Ovary (tissue), 9 donors: ENCODE data around the gene KRT6A. TPM values are rescaled to one million over a fixed set of nuclear protein-coding genes. Genes with fewer than 3 reads are reported as not detected.
"Not testable (repeated sequence)": the region's sequence is repeated elsewhere in the genome, so short reads cannot be mapped to it uniquely, and the experiment has no call there.

Source experiments
- DNase-seq, 5 donors: peaks; one replicate each; pipeline ENCODE4 v3.0.0-alpha.2; 2019 to 2020
- H3K27ac ChIP-seq, 2 donors: fragments of 200-600 bp; one replicate each; pipeline versions ENCODE4 v1.5.1 to v1.8.0; 2019 to 2022
- H3K27me3 ChIP-seq: fragments of 200-600 bp; one replicate; pipeline ENCODE4 v1.8.0; 2022
- H3K36me3 ChIP-seq: fragments of 200-600 bp; sonication (generic); one replicate; pipeline ENCODE4 v1.5.1; 2019
- H3K4me1 ChIP-seq: one replicate; pipeline ENCODE4 v1.8.1; 2013; ENCODE audit warnings: mild to moderate bottlenecking, moderate library complexity; ENCODE audit not compliant: insufficient read depth
- H3K4me3 ChIP-seq: fragments of 200-600 bp; sonication (generic); one replicate; pipeline ENCODE4 v1.5.1; 2017
- H3K9me3 ChIP-seq, 2 donors: fragments of 200-600 bp in 1 of 2; sonication (generic) in 1 of 2; one replicate each; pipeline versions ENCODE4 v1.5.1 to v1.8.1; 2013 to 2019; ENCODE audit warnings: mild to moderate bottlenecking in 1 of 2, moderate library complexity in 1 of 2
- EP300 ChIP-seq: sonication (generic); formaldehyde crosslinking; IDR thresholded peaks from one replicate; pipeline ENCODE4 v1.6.1; 2017; ENCODE audit warnings: antibody characterized with exemption
- POLR2A ChIP-seq: fragments of 450-650 bp; IDR thresholded peaks from one replicate; pipeline ENCODE4 v1.6.1; 2017; ENCODE audit warnings: antibody characterized with exemption, mild to moderate bottlenecking, moderate library complexity
- WGBS, 3 donors: extraction: QIAGEN DNeasy Blood & Tissue Kit in 1 of 3; methylation state at CpG; one replicate each; pipeline versions ENCODE4 v1.1.5 to v1.1.7; 2013 to 2017; 5-methylcytosine and 5-hydroxymethylcytosine counted together
- intact Hi-C, 4 donors: fragments of 100-400 bp; cut with DNase I; formaldehyde crosslinking; loops; one replicate each; pipeline versions ENCODE4 v1.11.0 to v1.15.1; 2022 to 2023
- polyA plus RNA-seq, 2 donors: library from polyadenylated mRNA; stranded (reverse); fragments of 200-250 nt in 1 of 2; fragments of 350-450 nt in 1 of 2; fragmentation: Illumina TruSeq in 1 of 2; extraction: RNeasy Lipid Tissue Mini Kit (QIAGEN cat#74804) in 1 of 2; gene quantifications; one replicate each; pipeline ENCODE4 v1.2.3, GENCODE V29; 2013 to 2014
- total RNA-seq, 7 donors: library from RNA; depleted of rRNA in 2 of 7; stranded (reverse); fragments of >200 nt in 2 of 7; fragmentation: NEBNext Ultra II Directional in 3 of 7; extraction: Animal tissue kit (Norgen Biotek cat#: 25700) in 3 of 7; gene quantifications; one replicate each; pipeline versions ENCODE4 v1.1.0 to v1.2.4, GENCODE V29; 2016 to 2023
- TF ChIP-seq, protein P1 (sequence below), 3 donors: fragments of 450-650 bp in 2 of 3; fragments of 200-600 bp in 1 of 3; IDR thresholded peaks; one replicate each; pipeline versions ENCODE4 v1.5.1 to v1.8.0; 2016 to 2022; ENCODE audit warnings: antibody characterized with exemption in 3 of 3, mild to moderate bottlenecking in 1 of 3
- donor health status: DM: no; HTN: no; CAD: no; lungs with moderate emphysema.
- donor health status: DM: no; HTN: no; CAD: no.
- donor health status: Bipolar disorder and iron deficiency.
- donor health status: DM: yes; HTN: yes; CAD: no.
- donor health status: DM: no; HTN: no; CAD: no.
- donor health status: DM: yes; HTN: yes; CAD: no.

KRT6A gene
- total and polyA plus RNA-seq, 9 donors, result 0.15 to 14.5 (median 1.1) TPM; not detected in 2

DNA sequence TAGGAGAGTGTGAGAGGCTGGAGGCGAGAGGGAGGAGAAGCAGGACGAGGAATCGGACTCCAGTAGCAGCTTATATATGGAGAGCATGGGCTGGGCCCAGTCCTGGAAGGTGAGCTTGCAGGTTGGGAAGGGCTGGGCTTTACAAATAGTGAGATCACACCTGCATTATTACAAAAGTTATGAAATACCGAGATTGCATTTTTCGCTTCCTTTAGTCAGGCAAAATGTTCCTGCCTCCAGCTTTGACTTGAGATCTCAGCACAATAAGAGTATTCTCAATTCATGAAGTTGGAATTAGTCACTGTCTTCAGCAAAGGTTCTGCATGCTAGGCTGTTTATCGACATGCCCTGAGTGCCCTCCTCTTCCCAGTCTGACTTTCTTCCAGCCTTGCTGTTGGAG is 41.0 kb downstream of the KRT6A start, which contains the start of gene KRT6B:
TSS of gene KRT6B (minus strand) at position 46 of the 400 bp plus-strand sequence. CDS start 68 bp downstream, outside the sequence.
- no peaks in the 10 kb centered on the region for H3K4me1 ChIP-seq
- WGBS, 3 donors, result 86 to 92% (median 87%) methylated on average over 6 of the region's 6 CpGs
- intact Hi-C loops, result no loop called here
- TF ChIP-seq, protein P1, sequence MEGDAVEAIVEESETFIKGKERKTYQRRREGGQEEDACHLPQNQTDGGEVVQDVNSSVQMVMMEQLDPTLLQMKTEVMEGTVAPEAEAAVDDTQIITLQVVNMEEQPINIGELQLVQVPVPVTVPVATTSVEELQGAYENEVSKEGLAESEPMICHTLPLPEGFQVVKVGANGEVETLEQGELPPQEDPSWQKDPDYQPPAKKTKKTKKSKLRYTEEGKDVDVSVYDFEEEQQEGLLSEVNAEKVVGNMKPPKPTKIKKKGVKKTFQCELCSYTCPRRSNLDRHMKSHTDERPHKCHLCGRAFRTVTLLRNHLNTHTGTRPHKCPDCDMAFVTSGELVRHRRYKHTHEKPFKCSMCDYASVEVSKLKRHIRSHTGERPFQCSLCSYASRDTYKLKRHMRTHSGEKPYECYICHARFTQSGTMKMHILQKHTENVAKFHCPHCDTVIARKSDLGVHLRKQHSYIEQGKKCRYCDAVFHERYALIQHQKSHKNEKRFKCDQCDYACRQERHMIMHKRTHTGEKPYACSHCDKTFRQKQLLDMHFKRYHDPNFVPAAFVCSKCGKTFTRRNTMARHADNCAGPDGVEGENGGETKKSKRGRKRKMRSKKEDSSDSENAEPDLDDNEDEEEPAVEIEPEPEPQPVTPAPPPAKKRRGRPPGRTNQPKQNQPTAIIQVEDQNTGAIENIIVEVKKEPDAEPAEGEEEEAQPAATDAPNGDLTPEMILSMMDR (IDR thresholded peaks at IDR 0.05), result no peak
- no peak for TF ChIP-seq POLR2A
- no peak within 1 kb of the TSS for H3K27ac ChIP-seq
- H3K4me3 ChIP-seq, result no peak within 1 kb of the TSS
- H3K36me3 ChIP-seq, result no peaks in the 10 kb centered on the region
- no peak for DNase-seq
- no peaks in the 10 kb centered on the region for H3K27me3 ChIP-seq
- no peaks in the 10 kb centered on the region for H3K9me3 ChIP-seq

DNA sequence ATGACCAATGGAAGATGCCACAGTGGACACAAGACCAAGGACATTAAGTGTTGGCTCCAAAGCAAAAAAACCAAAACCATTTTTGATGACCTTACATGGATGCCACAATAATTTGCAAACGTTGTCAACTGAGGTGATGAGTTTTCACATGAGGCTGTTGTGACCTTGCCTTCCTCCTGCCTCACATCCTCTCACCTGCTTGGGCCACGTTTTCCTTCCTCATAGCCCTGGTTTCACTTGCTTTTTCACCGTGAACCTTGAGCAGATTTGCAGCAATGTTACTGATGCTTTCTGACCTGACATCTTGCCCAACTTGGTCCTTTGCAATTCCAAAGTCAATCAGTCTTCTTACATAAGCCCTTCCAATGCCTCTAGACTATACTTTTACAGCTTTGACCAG is 44.8 kb downstream of the KRT6A start:
- Histone ChIP-seq H3K27me3 (no peaks in the 10 kb centered on the region), H3K36me3 (no peaks in the 10 kb centered on the region), H3K4me1 (no peaks in the 10 kb centered on the region), H3K27ac (no peak overlapping the region), H3K9me3 (no peaks in the 10 kb centered on the region), H3K4me3 (no peak overlapping the region)
- no peak for DNase-seq
- intact Hi-C loops, result no loop called here
- WGBS, 3 donors, result 50 to 66% (median 54%) methylated on average over 3 of the region's 3 CpGs
- TF ChIP-seq, protein P1 (IDR thresholded peaks at IDR 0.05), result no peak
- TF ChIP-seq POLR2A (no peak), EP300 (no peak)

- H3K4me1 ChIP-seq, DNase-seq, H3K27me3 ChIP-seq, H3K9me3 ChIP-seq, H3K36me3 ChIP-seq, H3K4me3 ChIP-seq, H3K27ac ChIP-seq, intact Hi-C loops: not testable (repeated sequence)
- 91 to 93% (median 93%) methylated on average over 11 of the region's 11 CpGs for WGBS, 3 donors
These were observed 45.9 kb downstream of the KRT6A start for GRCh38 chr12:52447196-52447595.

DNA sequence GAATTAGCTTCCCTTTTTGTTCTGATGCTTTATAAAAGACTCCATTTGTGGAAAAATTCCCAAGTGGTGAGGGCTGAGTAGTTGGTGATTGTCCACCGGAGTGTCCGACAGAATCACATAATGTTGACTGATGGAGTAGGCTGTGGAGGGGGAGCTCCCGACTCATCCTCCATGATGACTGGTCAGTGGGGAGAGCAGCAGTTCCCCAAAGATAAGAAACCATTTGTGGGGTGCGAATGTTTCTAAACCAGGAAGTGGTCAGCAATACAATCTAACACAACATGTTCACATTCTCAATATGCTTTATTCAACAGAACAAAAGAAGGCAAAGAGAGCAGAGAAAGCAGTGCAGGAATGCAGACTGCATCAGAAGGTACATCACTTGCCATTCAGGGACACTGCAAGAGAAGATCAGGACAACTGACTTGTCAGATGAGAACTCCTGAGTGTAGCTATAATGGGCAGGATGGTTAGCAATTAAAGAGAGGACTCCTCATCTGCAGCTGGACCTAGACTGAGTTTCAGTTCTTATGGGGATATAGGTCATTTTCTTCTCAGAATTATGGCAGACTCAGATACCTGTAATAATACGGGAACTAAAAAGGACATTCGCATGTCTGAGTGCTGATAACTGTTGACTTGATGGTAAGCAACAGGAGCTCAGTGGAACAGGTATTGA is 46.6 kb downstream of the KRT6A start:
- no peaks in the 10 kb centered on the region for H3K9me3 ChIP-seq
- no peaks in the 10 kb centered on the region for H3K36me3 ChIP-seq
- no peak for TF ChIP-seq POLR2A
- TF ChIP-seq EP300, result no peak
- TF ChIP-seq, protein P1 (IDR thresholded peaks at IDR 0.05), result no peak
- intact Hi-C loops, result no loop called here
- no peak overlapping the region for H3K27ac ChIP-seq
- H3K4me3 ChIP-seq, result no peak overlapping the region
- no peaks in the 10 kb centered on the region for H3K27me3 ChIP-seq
- DNase-seq, result no peak
- no peaks in the 10 kb centered on the region for H3K4me1 ChIP-seq
- 80 to 89% (median 81%) methylated on average over 6 of the region's 6 CpGs for WGBS, 3 donors

- no peaks in the 10 kb centered on the region for H3K4me1 ChIP-seq
- WGBS, 3 donors, result 46 to 75% (median 66%) methylated on average over 3 of the region's 3 CpGs
- H3K27ac ChIP-seq, result no peak overlapping the region
- H3K9me3 ChIP-seq, result no peaks in the 10 kb centered on the region
- intact Hi-C loops, result no loop called here
- TF ChIP-seq, protein P1 (IDR thresholded peaks at IDR 0.05), result no peak
- no peak for TF ChIP-seq EP300
- TF ChIP-seq POLR2A, result no peak
- DNase-seq, result no peak
- no peaks in the 10 kb centered on the region for H3K27me3 ChIP-seq
- no peaks in the 10 kb centered on the region for H3K36me3 ChIP-seq
- no peak overlapping the region for H3K4me3 ChIP-seq
These were observed 47.2 kb downstream of the KRT6A start for GRCh38 chr12:52445876-52446275.
